Spleen (tissue), 11 donors: ENCODE results near the gene TSPAN1. TPM values are rescaled to one million over a fixed set of nuclear protein-coding genes. Genes with fewer than 3 reads are reported as not detected.

Experiments used
- DNase-seq: peaks from one replicate; pipeline ENCODE4 v3.0.0-alpha.2; 2020
- H3K27ac ChIP-seq, 8 donors: fragments of 200-600 bp; sonication (generic) in 7 of 8; 1 replicate in 4 of 8; 2 replicates in 4 of 8; pipeline versions ENCODE4 v1.5.0 to v1.8.0; 2016 to 2021; ENCODE audit warnings: inconsistent platforms in 4 of 8, mild to moderate bottlenecking in 4 of 8, moderate library complexity in 1 of 8
- H3K27me3 ChIP-seq, 7 donors: fragments of 200-600 bp; sonication (generic) in 6 of 7; replicated peaks in 1 of 7; 1 replicate in 4 of 7; 2 replicates in 3 of 7; pipeline versions ENCODE4 v1.5.0 to v1.8.0; 2016 to 2021; ENCODE audit warnings: inconsistent platforms in 3 of 7, mild to moderate bottlenecking in 1 of 7
- H3K36me3 ChIP-seq, 6 donors: fragments of 200-600 bp; sonication (generic) in 5 of 6; 1 replicate in 4 of 6; 2 replicates in 2 of 6; pipeline versions ENCODE4 v1.5.0 to v1.8.0; 2016 to 2021; ENCODE audit warnings: inconsistent platforms in 2 of 6
- H3K4me1 ChIP-seq, 6 donors: fragments of 200-600 bp; sonication (generic) in 5 of 6; 1 replicate in 3 of 6; 2 replicates in 3 of 6; pipeline versions ENCODE4 v1.5.0 to v1.8.0; 2016 to 2021; ENCODE audit warnings: inconsistent platforms in 3 of 6
- H3K4me3 ChIP-seq, 8 donors: fragments of 200-600 bp; sonication (generic) in 7 of 8; 1 replicate in 4 of 8; 2 replicates in 4 of 8; pipeline versions ENCODE4 v1.5.0 to v1.8.0; 2016 to 2021; ENCODE audit warnings: inconsistent platforms in 4 of 8, mild to moderate bottlenecking in 4 of 8, moderate library complexity in 2 of 8
- H3K9me3 ChIP-seq, 8 donors: fragments of 200-600 bp; sonication (generic) in 7 of 8; 1 replicate in 4 of 8; 2 replicates in 4 of 8; pipeline versions ENCODE4 v1.5.0 to v1.8.0; 2016 to 2021; ENCODE audit warnings: inconsistent platforms in 4 of 8
- CTCF ChIP-seq, 11 experiments: fragments of 200-600 bp in 7 of 11; fragments of 450-650 bp in 4 of 11; sonication (generic) in 4 of 11; IDR thresholded peaks in 8 of 11; conservative IDR thresholded peaks in 3 of 11; 1 replicate in 7 of 11; 2 replicates in 4 of 11; pipeline versions ENCODE4 v1.4.0 to v1.8.0; 2016 to 2021; ENCODE audit warnings: antibody characterized with exemption in 11 of 11, inconsistent platforms in 4 of 11, mild to moderate bottlenecking in 1 of 11
- POLR2A ChIP-seq, 3 donors: fragments of 450-650 bp; IDR thresholded peaks; one replicate each; pipeline ENCODE4 v1.5.1; 2017; ENCODE audit warnings: antibody characterized with exemption in 3 of 3, mild to moderate bottlenecking in 1 of 3
- POLR2AphosphoS5 ChIP-seq, 3 donors: sonication (generic); formaldehyde crosslinking; IDR thresholded peaks; one replicate each; pipeline ENCODE4 v1.5.1; 2017; ENCODE audit warnings: antibody characterized with exemption in 3 of 3
- WGBS, 5 donors: extraction: QIAGEN DNeasy Blood & Tissue Kit in 3 of 5; methylation state at CpG; one replicate each; pipeline versions ENCODE4 v1.1.5 to v1.1.7; 2013 to 2018; 5-methylcytosine and 5-hydroxymethylcytosine counted together
- intact Hi-C: fragments of 100-400 bp; cut with DNase I; formaldehyde crosslinking; loops from one replicate; pipeline ENCODE4 v1.15.0; 2023; ENCODE audit warnings: low total_unique reads
- polyA plus RNA-seq, 3 donors: library from polyadenylated mRNA; stranded (reverse); fragments of 200-250 nt; gene quantifications; one replicate each; pipeline ENCODE4 v1.2.1, GENCODE V29; 2013
- total RNA-seq, 7 donors: library from RNA; depleted of rRNA in 3 of 7; stranded (reverse); fragments of >200 nt in 3 of 7; fragmentation: NEBNext Ultra II Directional in 4 of 7; extraction: Animal tissue kit (Norgen Biotek cat#: 25700) in 4 of 7; gene quantifications; one replicate each; pipeline versions ENCODE4 v1.1.0 to v1.2.1, GENCODE V29; 2016 to 2021
- donor health status: healthy with polysubstance abuse.
- donor health status: DM: no; HTN: no; CAD: no; lungs with moderate emphysema.
- donor health status: DM: no; HTN: no; CAD: no.
- donor health status: Bipolar disorder and iron deficiency.
- donor health status: healthy.
- donor health status: DM: no; HTN: no; CAD: no.
- donor health status: DM: yes; HTN: yes; CAD: no.

TSPAN1 gene
- total and polyA plus RNA-seq, 10 donors: 0.85 to 3.2 (median 1.5) TPM; not detected in 2

GRCh38 chr1:46210561-46210960 is 35.7 kb downstream of the TSPAN1 start:
- no peak overlapping the region for H3K4me3 ChIP-seq
- no peaks in the 10 kb centered on the region for H3K36me3 ChIP-seq
- WGBS, 5 donors: 88 to 95% (median 93%) methylated on average over 3 of the region's 3 CpGs
- H3K27me3 ChIP-seq: no peaks in the 10 kb centered on the region
- intact Hi-C loops: no loop called here
- H3K9me3 ChIP-seq: no peaks in the 10 kb centered on the region
- peaks cover 0 to 14% (median under 1%) of the 10 kb centered on the region in 6 donors for H3K4me1 ChIP-seq
- H3K27ac ChIP-seq: no peak overlapping the region
- no peak for DNase-seq
- TF ChIP-seq POLR2AphosphoS5 (IDR thresholded peaks at IDR 0.05) (no peak), CTCF (IDR thresholded peaks at IDR 0.05 in 8 of 11, conservative IDR thresholded peaks at IDR 0.05 in 3 of 11) (no peak), POLR2A (IDR thresholded peaks at IDR 0.05) (no peak)

- H3K4me3 ChIP-seq: no peak overlapping the region
- 80 to 96% (median 84%) methylated on average over 2 of the region's 2 CpGs for WGBS, 5 donors
- DNase-seq: no peak
- H3K27ac ChIP-seq: no peak overlapping the region
- no peaks in the 10 kb centered on the region for H3K27me3 ChIP-seq
- TF ChIP-seq POLR2AphosphoS5 (IDR thresholded peaks at IDR 0.05) (no peak), POLR2A (IDR thresholded peaks at IDR 0.05) (no peak)
- no peaks in the 10 kb centered on the region for H3K36me3 ChIP-seq
- intact Hi-C loops: no loop called here
- H3K4me1 ChIP-seq: peaks cover 0 to 9% (median 0%) of the 10 kb centered on the region in 6 donors
- no peaks in the 10 kb centered on the region for H3K9me3 ChIP-seq
Measured at GRCh38 chr1:46211051-46211450, 36.2 kb downstream of the TSPAN1 start.

- no peak for DNase-seq
- Histone ChIP-seq H3K9me3 (no peaks in the 10 kb centered on the region), H3K27ac (no peak overlapping the region), H3K36me3 (no peaks in the 10 kb centered on the region), H3K4me1 (no peaks in the 10 kb centered on the region), H3K4me3 (no peak overlapping the region), H3K27me3 (no peaks in the 10 kb centered on the region)
- TF ChIP-seq POLR2AphosphoS5 (IDR thresholded peaks at IDR 0.05): no peak
- TF ChIP-seq CTCF (IDR thresholded peaks at IDR 0.05 in 8 of 11, conservative IDR thresholded peaks at IDR 0.05 in 3 of 11): no peak
- TF ChIP-seq POLR2A (IDR thresholded peaks at IDR 0.05): no peak
- intact Hi-C loops: no loop called here
Measured at GRCh38 chr1:46215504-46215903, 40.6 kb downstream of the TSPAN1 start.

- H3K27ac ChIP-seq: no peak overlapping the region
- H3K4me1 ChIP-seq: peaks cover 0 to 4% (median 3%) of the 10 kb centered on the region in 6 donors
- H3K9me3 ChIP-seq: no peaks in the 10 kb centered on the region
- H3K4me3 ChIP-seq: no peak overlapping the region
- no peaks in the 10 kb centered on the region for H3K36me3 ChIP-seq
- no peaks in the 10 kb centered on the region for H3K27me3 ChIP-seq
- 81 to 93% (median 91%) methylated on average over 8 of the region's 8 CpGs for WGBS, 5 donors
- intact Hi-C loops: no loop called here
- TF ChIP-seq POLR2AphosphoS5 (IDR thresholded peaks at IDR 0.05) (no peak), CTCF (IDR thresholded peaks at IDR 0.05 in 8 of 11, conservative IDR thresholded peaks at IDR 0.05 in 3 of 11) (no peak), POLR2A (IDR thresholded peaks at IDR 0.05) (no peak)
- DNase-seq: no peak
Measured at GRCh38 chr1:46218443-46218842, 43.6 kb downstream of the TSPAN1 start.
